ENCODE data around the gene CD28.

GRCh38 chr2:203706403-203706802 is at the start of gene CD28:
- TF ChIP-seq POLR2AphosphoS5 (IDR thresholded peaks at IDR 0.05) (no peak), CTCF (IDR thresholded peaks at IDR 0.05) (no peak)

All from prostate gland (tissue), 2 donors.